ENCODE data around the gene POU3F2.

The POU3F2 gene

DNA sequence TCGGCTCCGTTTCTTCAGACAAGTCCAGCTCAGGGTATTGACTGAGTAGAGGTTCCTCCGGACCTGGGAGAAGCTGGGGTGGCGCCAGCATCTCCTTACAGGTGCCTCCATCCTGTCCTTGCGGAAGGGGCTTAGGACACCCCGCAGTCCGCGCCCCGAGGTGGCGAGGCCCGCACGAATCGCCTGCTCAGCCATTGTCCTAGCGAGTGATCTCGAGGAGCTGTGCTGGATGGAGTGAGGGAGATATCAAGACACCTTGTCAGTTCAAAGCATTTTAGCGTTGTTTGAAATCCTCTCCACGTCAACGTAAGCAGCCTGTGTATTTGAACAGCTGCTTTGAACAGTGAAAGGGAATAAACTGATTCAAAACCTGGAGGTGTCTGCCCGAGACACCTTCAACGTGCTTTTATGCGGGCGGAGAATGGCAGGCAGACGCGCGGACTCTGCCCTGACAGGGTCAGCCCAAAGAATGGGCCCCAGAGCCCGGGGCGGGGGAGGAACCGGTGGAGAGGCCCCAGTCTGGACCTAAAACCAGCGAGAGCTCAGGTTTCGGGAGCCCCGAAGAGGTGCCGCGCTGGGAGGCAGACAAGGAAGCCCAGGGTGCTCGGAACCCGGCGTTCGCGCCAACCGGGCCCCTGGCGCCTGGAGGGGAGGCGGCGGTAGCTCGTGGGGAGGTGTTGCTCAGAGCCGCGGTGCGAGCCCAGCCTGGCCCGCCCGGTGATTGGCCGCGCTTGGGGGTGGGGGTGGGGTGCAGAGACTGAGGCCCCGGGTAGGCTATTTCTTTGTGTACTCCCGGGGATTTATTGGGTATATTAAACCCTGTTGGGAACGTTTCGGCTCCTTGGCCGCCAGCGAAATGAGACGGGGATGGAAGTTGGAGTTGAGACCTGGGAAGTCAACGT lies 3.1 kb upstream of the POU3F2 start:
- no peak for DNase-seq

DNA sequence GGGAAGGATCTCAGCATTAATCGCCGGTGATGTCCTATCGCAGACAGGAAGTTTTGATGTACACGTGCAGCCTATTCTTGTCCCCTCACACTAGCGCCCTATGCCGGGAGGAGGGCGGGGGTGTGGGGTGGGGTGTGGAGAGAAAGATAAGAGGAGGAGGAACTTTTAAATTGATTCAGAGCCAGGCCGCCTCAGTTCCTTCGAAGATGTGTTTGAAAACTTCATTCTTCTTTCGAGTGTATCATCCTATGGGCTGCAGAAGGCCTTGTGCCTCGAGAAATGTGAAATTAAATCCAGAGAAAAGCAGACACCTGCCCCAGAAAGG lies 2.5 kb upstream of the POU3F2 start:
- no peak for DNase-seq

DNA sequence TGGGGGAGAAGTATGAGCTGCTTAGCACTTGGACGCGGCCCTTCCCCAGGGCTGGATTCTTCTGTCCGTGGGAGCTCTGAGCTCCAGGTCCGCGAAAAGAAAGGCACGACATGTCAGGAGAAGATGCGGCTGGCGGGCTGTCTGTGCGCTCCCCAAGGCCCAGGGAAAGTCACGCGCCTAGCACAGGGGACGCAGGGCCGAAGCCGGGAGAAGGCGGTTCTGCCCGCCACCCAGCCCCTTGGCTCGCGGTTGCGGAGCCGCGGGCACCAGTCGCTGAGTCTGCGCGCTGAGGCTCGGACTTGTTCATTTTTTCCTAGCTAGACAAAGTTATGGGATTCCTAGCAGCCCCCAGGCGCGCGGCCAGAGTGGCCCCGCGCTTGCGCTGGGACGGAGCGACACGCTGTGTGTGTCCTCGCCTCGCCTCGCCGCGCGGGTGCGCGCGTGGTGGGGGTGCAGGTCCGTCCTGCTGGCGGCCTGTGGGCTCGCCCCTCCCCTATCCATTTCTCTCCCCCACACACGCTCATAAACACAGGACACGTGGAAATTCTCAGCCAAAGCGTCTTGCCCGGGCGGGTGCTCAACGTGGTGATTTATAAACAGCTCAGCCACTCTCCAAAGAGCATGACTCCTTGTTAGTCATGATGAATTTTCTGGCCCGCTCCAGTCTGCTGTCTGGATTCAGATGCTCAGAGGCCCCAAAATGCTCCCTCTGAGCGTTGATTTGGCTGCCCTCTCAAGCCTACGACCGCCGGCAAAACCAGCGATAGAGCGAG lies 1.9 kb upstream of the POU3F2 start:
- no peak for DNase-seq

DNA sequence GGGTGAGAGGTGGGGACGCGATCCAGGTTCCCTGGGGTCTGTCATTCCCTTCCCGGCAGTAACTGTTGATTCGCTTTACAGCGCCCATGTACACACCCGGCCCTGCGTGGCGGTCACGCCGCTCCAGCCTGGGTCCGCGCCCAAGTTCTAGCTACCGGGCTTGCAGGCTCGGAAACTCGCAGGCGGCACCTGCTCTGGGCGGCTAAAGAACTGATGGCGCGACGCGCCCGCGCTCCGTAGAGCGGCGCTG lies 1.4 kb upstream of the POU3F2 start:
- DNase-seq = no peak

DNA sequence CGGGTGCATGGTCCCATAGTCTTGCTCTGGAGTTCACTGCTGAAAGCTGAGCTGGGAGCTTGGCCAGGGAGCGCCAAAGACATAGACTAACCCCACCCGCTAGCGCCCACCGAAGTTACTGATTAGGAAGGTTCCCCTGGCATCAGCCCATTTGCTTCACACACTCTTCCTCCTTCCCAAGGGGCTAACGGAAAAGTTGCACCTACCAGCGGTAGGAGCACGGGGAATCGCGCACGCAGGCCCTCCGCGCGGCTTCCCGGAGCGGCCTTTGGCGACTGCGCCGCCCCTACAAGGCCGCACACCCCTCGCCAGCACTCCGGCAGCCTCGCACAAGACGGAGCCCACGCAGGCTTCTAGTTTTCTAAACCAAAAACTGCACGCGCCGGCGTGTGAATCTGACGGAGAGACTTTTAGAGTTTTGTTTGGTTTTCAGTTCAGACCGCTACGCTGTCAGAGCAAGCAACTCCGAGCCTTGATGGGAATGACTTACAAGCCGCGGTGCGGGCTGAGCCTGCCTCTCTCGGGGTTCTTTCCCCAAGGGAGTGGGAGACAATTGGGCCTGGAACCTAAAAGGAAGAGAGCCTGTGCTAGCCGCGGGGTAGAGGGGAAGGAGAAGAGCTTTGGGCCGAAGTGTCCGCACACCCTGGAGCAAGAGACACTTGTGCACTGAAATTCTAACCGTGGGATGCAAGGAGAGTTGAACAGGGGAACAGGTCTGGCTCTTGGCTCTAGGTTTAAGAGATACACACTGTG lies 891 bp upstream of the POU3F2 start:
- DNase-seq = no peak

DNA sequence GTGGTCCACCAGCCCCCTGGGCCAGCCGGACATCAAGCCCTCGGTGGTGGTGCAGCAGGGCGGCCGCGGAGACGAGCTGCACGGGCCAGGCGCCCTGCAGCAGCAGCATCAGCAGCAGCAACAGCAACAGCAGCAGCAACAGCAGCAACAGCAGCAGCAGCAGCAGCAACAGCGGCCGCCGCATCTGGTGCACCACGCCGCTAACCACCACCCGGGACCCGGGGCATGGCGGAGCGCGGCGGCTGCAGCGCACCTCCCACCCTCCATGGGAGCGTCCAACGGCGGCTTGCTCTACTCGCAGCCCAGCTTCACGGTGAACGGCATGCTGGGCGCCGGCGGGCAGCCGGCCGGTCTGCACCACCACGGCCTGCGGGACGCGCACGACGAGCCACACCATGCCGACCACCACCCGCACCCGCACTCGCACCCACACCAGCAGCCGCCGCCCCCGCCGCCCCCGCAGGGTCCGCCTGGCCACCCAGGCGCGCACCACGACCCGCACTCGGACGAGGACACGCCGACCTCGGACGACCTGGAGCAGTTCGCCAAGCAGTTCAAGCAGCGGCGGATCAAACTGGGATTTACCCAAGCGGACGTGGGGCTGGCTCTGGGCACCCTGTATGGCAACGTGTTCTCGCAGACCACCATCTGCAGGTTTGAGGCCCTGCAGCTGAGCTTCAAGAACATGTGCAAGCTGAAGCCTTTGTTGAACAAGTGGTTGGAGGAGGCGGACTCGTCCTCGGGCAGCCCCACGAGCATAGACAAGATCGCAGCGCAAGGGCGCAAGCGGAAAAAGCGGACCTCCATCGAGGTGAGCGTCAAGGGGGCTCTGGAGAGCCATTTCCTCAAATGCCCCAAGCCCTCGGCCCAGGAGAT lies 1.0 kb downstream of the POU3F2 start:
- DNase-seq = no peak

DNA sequence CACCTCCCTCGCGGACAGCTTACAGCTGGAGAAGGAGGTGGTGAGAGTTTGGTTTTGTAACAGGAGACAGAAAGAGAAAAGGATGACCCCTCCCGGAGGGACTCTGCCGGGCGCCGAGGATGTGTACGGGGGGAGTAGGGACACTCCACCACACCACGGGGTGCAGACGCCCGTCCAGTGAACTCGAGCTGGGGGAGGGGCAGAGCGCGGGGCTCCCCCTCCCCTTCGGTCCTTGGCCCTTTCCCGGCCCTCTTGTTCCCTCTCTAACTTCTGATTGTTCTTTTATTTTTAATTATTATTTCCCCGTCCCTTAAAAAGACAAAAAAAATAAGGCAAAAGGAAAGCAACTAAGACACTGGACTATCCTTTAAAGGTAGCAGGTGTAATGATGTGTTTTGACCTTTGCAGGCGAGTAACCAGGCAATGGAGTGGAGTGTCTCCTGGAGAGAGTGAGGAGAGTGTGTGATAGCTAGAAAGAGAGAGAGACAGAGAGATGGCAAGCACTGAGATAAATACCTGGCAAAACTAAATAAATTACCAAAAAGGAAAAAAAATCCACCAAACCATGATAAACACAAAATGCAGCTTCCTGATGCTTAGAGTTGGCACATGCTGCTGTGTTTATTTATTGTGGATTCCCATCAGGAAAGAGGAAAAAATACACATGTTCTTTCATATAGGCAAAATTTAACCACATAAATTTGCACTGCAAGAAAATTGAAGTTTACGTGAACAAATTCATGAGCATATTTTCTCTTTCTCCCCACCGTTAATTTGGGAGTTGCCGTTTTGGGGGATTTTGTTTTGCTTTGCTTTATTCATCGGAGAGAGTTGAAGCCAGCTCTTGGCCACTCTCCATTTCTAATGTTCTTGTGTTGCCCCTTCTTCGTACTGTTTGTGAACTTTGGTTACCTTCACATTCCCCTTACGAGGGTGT lies 1.9 kb downstream of the POU3F2 start:
- no peak for DNase-seq

DNA sequence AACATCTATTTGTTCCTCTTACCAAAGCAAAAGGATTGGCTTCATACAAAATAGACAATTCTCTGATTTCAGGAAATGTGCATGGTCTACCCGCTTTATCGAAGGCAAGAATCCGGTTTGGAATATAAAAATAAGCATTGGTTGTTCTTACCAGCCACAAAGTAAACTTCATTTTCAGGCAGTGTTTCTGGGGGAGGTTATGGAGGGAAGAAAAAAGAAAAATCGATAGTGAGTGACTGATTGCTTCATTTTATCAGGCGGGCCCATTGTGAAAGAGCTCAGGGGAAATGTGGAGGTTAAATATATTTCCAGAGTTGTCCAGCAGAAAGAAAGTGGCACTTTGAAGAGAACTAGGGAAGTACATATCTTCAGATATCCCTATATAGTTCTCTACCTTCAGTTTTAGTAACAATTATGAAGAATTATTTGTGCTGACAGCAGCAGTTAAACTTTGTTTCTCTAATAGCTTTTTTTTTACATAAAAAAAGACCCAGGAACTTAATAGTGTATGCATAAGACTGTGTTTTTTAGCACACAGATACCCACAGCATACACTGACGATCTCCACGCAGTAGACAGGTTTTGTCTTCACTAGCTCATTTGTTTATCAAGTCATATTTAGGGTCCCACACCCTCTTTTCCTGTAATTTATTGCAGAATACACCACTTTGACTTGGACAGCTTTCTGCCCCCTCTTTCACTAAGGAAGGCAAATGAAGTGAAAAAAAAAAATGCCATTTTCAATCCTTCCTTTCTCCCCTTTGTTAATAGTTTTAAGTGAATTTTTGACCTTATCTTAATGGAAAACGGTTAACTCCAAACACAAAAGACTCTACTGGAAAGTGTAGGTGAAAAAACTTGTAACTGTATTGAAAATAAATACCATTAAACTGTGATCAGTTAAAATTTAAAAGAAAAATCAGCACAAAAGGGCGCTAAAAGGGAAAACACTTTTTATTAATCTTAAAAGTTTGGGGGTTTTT lies 2.9 kb downstream of the POU3F2 start:
- DNase-seq = no peak

DNA sequence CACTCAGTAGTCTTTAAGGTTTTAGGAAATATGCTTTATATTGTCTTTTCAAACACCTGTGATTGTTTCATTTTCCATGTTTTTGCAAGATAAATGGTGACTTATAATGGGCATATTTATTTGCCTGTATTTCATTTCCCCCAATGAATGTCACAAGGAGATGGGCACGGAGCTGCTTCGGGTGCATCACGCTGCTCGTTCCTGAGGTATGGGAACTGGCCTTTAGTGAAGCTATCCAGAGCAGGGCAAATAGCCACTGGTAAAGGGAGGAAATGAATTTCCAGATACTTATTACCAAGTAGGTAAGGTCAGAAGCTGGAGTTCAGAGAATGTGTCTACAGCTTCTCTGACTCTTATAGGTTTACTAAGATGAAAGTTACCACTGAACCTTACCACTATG lies 3.7 kb downstream of the POU3F2 start:
- no peak for DNase-seq

DNA sequence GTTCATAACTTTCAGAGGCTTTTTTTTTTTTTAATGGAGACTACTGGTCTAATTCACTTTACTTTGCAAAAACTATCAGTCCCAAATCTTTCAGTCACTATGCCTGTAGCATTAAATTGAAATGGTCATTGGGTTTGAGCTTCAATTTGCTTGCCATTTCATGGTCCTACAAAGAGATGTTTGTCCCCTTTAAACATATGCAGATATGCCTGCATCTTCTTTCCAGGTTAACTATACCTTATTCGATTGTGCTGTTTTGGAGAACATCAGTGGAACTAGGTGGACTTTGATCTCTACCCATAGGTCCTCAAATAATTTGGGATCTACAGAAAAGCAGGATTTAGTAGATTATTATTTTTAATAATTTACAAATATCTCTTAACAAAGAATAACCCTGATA lies 4.6 kb downstream of the POU3F2 start:
- no peak for DNase-seq

DNA sequence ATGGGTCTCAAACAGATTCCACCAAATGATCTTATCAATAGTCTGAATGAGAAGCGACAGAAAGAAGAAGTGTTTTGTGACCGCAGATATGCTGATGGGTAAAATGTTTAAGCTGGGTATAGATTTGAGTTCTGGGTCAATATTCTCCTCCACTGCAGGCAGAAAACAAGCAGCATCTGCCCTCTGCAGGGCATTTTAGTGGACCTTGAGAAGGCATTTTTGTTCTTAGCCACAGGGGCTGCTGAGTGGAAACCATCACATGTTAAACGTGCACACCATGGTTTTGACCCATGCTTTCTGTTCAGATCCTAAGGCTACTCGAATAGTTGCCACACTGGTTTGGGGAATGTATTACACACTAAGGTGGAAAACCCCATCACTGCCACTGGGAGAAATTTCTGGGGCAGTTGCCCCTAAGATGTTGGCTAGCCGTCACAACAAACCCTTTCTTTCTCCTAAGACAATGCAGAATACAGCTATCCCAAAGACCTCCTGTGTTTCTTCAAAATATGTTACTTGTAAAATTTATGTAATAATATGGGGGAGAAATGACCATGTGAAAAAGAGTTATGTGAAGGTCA lies 5.5 kb downstream of the POU3F2 start:
- no peak for DNase-seq

DNA sequence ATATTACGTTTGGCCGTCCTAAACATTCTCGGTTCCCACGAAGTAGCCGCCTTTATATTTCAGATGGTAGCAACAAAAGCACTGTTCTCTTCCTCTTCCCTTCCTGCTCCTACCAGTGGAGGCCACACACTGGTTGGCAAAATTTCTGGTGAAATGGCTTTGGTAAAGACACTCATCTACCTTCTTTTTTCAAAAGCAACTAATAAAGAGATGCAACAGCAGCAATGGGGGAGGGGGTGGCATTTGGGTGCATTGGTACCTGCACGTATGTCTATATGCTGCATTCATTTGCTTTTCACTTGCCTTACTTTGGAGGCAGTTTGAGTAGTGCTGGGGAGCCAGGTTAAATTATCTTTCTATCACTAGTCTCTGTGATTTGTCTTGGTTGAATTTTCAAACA lies 6.0 kb downstream of the POU3F2 start:
- DNase-seq = no peak

DNA sequence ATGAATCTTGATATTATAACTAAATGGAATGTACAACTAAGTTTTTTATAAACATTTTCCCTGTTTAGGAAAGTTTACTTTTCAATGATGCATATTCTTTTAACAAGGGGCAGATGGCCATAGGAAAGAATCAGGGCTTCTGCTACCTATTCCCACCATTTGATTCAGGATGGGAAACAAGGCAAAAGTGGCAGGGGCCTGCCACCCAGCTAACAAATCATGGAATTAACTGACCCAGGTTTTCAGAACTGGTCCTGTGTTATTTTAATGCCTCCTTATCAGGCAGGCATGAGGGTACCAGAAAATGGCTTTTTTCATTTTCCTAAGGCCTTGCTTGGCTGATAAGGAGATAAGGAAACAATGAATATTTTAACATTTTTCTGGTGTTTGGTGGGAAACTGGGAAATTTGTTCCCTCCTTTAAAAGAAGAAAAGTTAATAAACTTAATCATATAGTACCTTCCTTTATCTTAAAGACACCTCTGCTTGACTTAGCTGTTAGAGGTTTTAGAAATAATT lies 6.7 kb downstream of the POU3F2 start:
- DNase-seq = no peak

DNA sequence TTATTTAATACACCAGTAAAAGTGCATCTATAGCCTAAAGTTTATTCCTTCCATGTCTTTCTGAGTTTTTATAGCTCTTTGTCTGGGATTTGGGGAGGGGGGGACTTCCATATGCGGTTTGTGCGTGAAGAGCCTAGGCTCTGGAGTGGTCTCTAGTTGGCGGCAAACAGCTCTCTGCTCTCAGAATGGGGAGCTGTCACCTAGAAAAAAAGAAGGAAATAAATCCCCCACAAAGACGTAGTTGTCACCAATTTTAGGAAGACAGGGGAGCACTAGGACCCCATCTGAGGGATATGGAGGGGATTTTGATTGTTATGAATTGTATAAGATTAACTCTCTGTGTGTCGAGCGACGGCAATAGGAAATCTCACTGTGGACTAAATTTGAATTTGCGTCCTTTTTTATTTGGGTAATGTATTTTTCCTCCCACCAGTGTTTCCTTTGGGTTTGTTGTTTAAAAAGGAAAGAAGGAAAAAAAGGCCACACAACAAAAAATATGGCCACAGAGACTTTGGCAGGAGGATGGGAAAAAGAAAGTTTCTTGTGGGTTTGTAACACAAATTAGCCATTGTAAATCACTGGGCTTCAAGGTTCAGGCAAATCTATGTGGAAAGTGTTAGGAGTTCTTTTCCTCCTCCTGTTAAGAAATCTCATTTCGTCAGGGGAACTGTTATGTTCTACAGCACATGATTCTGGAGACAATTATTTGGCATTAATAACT lies 7.4 kb downstream of the POU3F2 start:
- no peak for DNase-seq

DNA sequence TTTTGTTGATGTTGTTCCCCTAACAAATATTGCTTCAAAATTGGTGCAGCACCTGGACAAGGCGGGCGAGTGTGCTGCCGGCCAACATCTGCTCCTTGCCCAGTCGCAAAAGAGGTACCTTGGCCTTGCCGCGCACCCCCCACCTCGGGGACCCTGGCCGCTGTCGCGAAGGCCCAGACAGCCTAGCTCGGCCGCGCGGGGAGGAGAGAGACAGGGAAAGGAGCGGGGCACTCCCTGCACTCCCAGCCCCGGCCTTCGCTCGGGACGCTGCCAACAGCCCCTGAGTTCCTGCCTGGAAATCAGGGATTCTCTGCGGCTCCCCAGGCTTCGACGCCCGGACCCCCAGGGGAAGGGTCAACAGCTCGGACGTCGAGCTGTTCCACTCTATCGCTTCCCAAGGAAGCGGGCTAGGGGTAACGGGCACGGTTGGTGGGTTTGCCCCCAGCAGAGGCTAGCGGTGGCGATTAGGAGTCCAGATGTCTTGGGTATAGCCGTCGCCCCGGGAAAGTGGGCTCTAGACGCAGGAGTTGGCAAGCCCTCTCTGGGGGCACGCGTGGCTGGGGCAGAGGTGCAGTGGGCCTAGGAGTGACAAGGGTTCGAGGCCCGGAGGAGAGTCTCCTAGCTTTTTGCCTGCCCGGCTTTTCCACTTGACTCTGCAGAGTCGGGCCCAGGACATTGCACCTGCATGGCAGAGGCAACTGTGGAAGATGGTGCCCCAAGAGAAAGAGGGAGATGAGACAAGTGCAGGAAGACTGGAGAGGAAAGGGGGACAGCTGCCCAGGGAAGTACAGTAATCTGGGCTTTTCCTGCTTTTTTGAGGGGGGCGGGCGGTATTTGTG lies 8.2 kb downstream of the POU3F2 start:
- DNase-seq = no peak

DNA sequence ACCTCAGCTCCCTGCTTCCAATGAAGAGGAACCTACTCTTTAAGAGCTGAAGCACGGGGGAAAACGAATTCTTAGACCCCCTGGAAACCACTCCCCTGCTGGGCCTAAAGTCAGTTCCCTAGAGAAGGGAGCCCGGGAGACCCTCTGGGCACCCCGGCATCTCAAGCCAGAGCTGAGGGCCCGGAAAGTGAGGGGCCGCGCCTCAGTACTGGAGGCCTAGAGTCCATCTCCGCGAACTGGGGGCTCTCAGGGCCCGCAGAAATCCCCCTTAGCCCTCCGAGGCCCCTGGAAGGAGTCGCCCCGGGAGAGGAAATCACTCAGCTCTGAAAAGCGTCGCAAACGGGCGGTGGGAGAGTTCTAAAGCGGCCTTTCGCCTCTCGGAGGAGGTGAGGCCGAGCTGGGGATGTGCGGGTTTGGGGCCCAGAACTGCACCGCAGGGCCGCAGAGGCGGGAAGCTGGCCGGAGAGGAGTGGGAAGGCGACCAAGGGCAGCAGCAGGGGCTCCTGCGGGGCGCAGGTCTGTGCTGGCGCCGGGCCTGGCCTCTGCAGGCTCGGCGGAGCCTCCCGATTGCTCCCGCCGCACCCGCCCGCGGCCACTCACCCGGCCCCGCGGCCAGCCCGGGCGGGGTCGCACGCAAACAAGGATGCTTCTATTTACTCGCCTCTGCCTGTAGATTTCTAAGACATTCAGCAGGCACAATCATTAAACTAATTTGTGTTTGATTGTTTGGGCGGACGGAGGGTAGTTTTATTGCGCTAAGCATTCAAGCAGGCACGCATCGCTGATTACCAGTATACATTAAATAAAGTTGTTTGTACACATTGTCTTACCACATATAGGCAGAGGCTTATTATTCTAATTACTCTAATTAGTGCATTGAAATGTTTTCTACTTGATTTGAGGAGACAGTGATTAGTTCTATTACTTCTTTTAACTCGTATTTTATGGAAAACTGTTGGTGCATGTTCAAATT lies 9.2 kb downstream of the POU3F2 start:
- DNase-seq = no peak
